Panc1 (cell line): ENCODE measurements around the gene ZFAND3.

ENCODE experiments used
- CTCF ChIP-seq: fragments of 450-650 bp; IDR thresholded peaks from 2 replicates; pipeline ENCODE4 v1.5.1; 2017; ENCODE audit warnings: mild to moderate bottlenecking
- POLR2AphosphoS5 ChIP-seq: IDR thresholded peaks from 2 replicates; pipeline ENCODE4 v1.6.1; 2012; ENCODE audit warnings: mild to moderate bottlenecking, low read depth, low read length, moderate library complexity
- REST ChIP-seq, 2 experiments: IDR thresholded peaks; 2 replicates each; pipeline ENCODE4 v1.6.1; 2011 to 2012; ENCODE audit warnings: low read depth in 2 of 2, control low read depth in 1 of 2, low read length in 1 of 2, mild to moderate bottlenecking in 1 of 2, moderate library complexity in 1 of 2; ENCODE audit not compliant: insufficient read depth in 1 of 2
- SIN3A ChIP-seq: IDR thresholded peaks from 2 replicates; pipeline ENCODE4 v1.6.1; 2012; ENCODE audit warnings: low read depth, mild to moderate bottlenecking, low read length, moderate library complexity, borderline replicate concordance; ENCODE audit not compliant: insufficient read depth

- TF ChIP-seq POLR2AphosphoS5 (no peak), CTCF (no peak), REST (IDR thresholded peaks at IDR 0.05; ENCODE audit: insufficient read depth in 1 of 2, low read depth in 2 of 2, low read length in 1 of 2) (no peak), SIN3A (no peak)
Measured at GRCh38 chr6:38040254-38040653, 220.7 kb downstream of the ZFAND3 start.
